Measurements from ENCODE around the gene HDAC6.

- TF ChIP-seq ATF2 (tag by site-specific recombination; IDR thresholded peaks at IDR 0.05; ENCODE audit: low read depth), result no peak
- TF ChIP-seq CTCF (tag by site-specific recombination; IDR thresholded peaks at IDR 0.05), result no peak
- no peak for TF ChIP-seq ZNF785 (tag by site-specific recombination; IDR thresholded peaks at IDR 0.05)
- no peak for TF ChIP-seq ZNF704 (tag by site-specific recombination; IDR thresholded peaks at IDR 0.05)
- no peak for TF ChIP-seq ZNF664 (tag by site-specific recombination; IDR thresholded peaks at IDR 0.05)
- no peak for TF ChIP-seq BCL6B (tag by site-specific recombination; IDR thresholded peaks at IDR 0.05)
- no peak for TF ChIP-seq ZBTB49 (tag by site-specific recombination; IDR thresholded peaks at IDR 0.05; ENCODE audit: low read depth)
- no peak for TF ChIP-seq PRDM2 (tag by site-specific recombination; IDR thresholded peaks at IDR 0.05; ENCODE audit: borderline replicate concordance)
- no peak for TF ChIP-seq ZNF707 (tag by site-specific recombination; IDR thresholded peaks at IDR 0.05)
- no peak for TF ChIP-seq PATZ1 (tag by site-specific recombination; IDR thresholded peaks at IDR 0.05)
- no peak for TF ChIP-seq RBAK (tag by site-specific recombination; IDR thresholded peaks at IDR 0.05)
These were observed 10.6 kb upstream of the HDAC6 start for GRCh38 chrX:48791063-48791820.

All from HEK293 (cell line).